Ecto neural progenitor cell (in vitro differentiated cells): ENCODE measurements around the gene GRIK2.
"Not testable (repeated sequence)": the region's sequence is repeated elsewhere in the genome, so short reads cannot be mapped to it uniquely, and the experiment has no call there.

ENCODE experiments used
- DNase-seq: peaks from one replicate; pipeline ENCODE4 v3.0.0-alpha.2; 2018; ENCODE audit warnings: low spot score

The GRIK2 gene

DNA sequence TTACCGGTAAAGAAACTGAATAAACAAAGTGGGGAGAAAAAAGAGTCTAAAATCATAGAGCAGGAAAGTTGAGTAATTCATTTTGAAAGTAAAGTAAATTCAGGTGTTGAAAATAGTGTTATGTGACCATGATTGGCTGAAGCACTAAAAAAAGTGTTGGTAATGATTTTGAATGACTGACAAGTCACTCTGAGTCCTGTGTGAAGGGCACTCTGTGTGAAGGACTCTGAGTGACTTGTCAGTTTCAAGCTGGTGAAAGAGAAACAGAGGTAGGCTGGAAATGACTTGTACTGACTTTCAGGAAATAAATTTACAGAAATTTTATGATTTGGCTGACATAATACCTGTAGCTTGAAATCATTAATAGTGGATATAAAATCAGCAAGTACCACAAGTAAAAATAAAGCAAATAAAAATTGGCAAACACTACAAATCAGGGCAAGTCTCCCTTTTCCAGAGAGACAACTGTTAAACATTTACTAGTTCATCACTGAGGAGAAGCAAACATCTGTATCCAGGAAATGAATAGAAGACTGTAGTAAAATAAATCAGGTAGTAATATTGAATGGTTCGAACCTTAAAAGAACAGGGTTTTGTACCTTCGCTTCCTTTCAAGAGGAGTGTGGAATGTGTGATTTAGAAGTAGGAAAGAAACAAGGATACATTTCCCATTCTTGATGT lies 630.6 kb downstream of the GRIK2 start:
- no peak for DNase-seq

DNA sequence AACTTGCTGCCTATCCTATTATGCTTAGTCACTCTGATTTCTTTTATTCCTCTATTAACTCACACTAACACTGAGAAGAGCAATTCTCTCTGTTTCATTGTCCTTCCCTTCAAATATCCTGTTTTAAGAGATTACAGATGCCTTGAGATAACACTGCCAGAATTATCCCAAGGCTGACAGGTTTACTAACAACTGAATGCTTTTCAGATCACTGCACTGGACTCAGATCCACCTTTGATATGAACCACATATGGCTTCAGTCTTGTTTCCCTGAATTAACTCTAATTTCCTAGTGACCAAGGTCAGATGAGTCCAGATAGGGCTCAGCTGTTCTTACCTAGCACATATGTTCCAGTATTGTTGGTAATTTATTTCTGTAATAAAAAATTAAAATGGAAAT lies 633.1 kb downstream of the GRIK2 start:
- DNase-seq = no peak

GRCh38 chr6:102028176-102028575 lies 634.7 kb downstream of the GRIK2 start:
- no peak for DNase-seq

GRCh38 chr6:102038964-102039363 lies 645.5 kb downstream of the GRIK2 start:
- no peak for DNase-seq

- DNase-seq = no peak
These were observed 645.9 kb downstream of the GRIK2 start for GRCh38 chr6:102039441-102039840.

- DNase-seq = no peak
These were observed 657.5 kb downstream of the GRIK2 start for GRCh38 chr6:102051001-102051400.

- no peak for DNase-seq
These were observed 658.2 kb downstream of the GRIK2 start for GRCh38 chr6:102051720-102052119.

- no peak for DNase-seq
These were observed 670.6 kb downstream of the GRIK2 start for GRCh38 chr6:102064142-102064541.

GRCh38 chr6:102066301-102066700 lies 672.8 kb downstream of the GRIK2 start:
- no peak for DNase-seq

DNA sequence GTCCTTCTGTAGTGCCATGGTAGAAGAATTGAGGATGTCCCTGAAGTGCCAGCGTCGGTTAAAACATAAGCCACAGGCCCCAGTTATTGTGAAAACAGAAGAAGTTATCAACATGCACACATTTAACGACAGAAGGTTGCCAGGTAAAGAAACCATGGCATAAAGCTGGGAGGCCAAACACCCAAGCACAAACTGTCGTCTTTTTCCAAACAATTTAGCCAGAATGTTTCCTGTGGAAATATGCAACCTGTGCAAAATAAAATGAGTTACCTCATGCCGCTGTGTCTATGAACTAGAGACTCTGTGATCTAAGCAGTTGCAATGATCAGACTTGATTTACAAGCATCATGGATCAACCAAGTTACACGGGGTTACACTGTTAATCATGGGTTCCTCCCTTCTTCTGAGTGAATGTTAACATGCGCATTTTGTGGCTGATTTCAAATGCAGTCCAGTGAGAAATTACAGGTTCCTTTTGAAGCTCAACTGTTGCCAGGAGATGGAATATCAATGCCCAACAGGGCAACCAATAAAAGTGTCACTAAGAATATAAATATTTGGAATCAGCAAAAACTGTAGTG lies 674.9 kb downstream of the GRIK2 start:
- DNase-seq = no peak

DNA sequence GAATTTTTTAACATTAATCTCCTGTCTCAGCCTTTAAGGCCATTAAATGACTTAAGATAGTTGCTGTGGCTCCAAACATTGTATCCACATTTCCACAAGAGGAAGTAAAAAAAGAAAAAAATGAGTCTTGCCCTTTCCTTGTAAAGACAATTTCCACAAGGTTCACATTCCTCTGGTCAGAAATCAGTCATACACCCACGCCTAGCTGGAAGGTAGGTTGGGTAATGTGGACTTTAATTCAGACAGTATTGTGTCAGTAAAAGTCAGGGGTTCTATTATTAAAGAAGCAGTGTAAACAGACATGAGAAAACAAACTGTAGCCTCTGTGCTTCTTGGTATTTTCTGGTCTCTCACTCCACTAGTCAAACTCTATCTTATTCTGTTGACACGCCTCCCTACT lies 682.0 kb downstream of the GRIK2 start:
- DNase-seq = no peak

DNA sequence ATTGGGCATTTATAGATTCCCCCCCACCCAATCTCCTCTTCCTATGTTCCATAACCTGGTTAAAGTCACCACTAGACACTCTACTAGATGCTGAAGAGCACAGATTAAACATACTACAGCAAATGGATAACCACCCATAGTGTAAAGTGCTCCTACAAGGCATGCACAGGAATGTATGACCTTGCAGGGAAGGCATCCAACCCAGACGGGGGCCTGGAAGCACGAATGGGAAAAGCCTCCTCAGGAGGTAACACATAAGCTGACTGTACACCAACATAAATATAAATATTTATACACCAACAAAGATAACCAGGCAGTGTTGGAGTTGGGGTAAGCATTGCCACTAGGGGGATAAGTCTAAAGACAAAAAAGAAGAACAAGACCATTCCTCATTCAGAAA lies 691.7 kb downstream of the GRIK2 start:
- no peak for DNase-seq

DNA sequence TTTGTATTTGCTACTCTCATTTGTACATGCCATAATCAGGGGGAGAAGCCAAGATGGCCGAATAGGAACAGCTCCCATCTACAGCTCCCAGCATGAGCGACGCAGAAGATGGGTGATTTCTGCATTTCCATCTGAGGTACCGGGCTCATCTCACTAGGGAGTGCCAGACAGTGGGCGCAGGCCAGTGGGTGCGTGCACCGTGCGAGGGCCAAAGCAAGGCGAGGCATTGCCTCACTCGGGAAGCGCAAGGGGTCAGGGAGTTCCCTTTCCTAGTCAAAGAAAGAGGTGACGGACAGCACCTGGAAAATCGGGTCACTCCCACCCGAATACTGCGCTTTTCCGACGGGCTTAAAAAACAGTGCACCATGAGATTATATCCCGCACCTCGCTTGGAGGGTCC lies 694.7 kb downstream of the GRIK2 start:
- not testable (repeated sequence) for DNase-seq

DNA sequence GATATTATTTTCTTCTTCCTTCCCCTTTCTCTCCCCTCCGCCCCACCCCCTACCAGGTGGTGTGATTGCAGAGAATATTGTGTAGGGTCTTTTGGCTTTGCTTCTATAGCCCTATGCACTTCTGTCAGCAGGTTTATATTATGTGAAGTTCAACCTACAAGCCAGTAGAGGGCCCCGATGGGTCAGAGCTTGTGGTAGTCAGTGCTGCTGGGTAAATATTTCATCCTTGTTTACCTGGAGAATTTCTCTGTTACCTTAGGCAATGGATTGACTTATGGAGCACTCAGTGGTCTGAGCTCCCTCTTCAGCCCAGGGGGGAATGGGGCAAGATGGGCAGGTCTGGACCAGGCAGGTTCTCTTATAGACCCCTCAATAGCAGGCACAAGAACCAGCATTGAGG lies 720.9 kb downstream of the GRIK2 start:
- no peak for DNase-seq

DNA sequence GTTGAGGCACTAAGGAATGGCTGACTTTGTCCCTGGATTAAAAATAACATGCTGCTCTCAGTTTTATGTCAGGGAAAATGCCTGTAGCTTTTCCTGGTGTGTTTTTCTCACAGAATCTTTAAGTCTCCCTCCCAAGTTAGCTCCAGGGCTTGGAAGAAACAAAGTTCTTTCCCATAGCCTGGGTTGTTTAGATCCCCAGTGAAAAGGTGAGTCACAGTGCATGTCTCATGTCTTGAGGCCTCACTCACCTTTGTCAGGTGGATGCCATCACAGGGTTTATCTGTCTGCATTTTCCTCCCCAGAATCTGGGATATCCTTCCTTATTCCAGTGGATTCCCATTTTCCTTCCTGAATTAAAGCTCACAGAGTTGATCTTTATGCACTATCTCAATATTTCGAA lies 722.4 kb downstream of the GRIK2 start:
- no peak for DNase-seq

DNA sequence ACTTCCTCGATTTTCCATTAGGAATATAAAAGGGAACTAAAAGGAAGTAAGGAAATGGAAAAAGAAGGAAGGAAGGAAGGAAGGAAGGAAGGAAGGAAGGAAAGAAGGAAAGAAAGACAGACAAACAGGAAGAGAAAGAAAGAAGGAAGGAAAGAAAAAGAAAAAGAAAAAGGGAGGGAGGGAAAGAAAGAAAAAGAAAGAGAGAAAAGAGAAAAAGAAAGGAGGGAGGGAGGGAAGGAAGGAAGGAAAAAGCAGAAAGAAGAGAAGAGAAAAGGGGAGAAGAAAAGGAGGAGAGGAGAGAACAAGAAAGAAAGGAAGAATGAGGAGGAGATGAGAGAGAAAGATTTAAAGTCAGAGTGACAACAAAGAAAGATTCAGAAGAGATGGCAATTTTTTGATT lies 724.5 kb downstream of the GRIK2 start:
- no peak for DNase-seq
